Stomach (tissue), 9 donors: ENCODE results near the gene CHCHD6. TPM values are rescaled to one million over a fixed set of nuclear protein-coding genes. Genes with fewer than 3 reads are reported as not detected.

Source experiments
- DNase-seq, 2 donors: peaks; one replicate each; pipeline versions ENCODE4 v3.0.0 to v3.0.0-alpha.2; 2013 to 2019
- H3K27ac ChIP-seq, 5 donors: fragments of 200-600 bp in 4 of 5; sonication (generic) in 4 of 5; one replicate each; pipeline ENCODE4 v1.5.1; 2013 to 2019; ENCODE audit warnings: mild to moderate bottlenecking in 1 of 5, moderate library complexity in 1 of 5
- H3K27me3 ChIP-seq, 3 donors: fragments of 200-600 bp; sonication (generic); one replicate each; pipeline ENCODE4 v1.5.1; 2017 to 2019; ENCODE audit warnings: mixed run types in 1 of 3
- H3K36me3 ChIP-seq, 4 donors: fragments of 200-600 bp; sonication (generic); 1 replicate in 3 of 4; 2 replicates in 1 of 4; pipeline ENCODE4 v1.5.1; 2016 to 2019
- H3K4me1 ChIP-seq, 4 donors: fragments of 200-600 bp; sonication (generic); one replicate each; pipeline ENCODE4 v1.5.1; 2016 to 2019
- H3K4me3 ChIP-seq, 4 donors: fragments of 200-600 bp; sonication (generic) in 3 of 4; one replicate each; pipeline ENCODE4 v1.5.1; 2016 to 2019; ENCODE audit warnings: mild to moderate bottlenecking in 1 of 4
- H3K9me3 ChIP-seq, 4 donors: fragments of 200-600 bp; sonication (generic); one replicate each; pipeline ENCODE4 v1.5.1; 2016 to 2019
- CTCF ChIP-seq, 7 experiments: fragments of 450-650 bp in 4 of 7; fragments of 200-600 bp in 3 of 7; sonication (generic) in 3 of 7; IDR thresholded peaks; one replicate each; pipeline ENCODE4 v1.5.1; 2016 to 2019; ENCODE audit warnings: antibody characterized with exemption in 7 of 7, control low read depth in 2 of 7, mild to moderate bottlenecking in 1 of 7
- EP300 ChIP-seq: sonication (generic); formaldehyde crosslinking; IDR thresholded peaks from one replicate; pipeline ENCODE4 v1.6.1; 2017; ENCODE audit warnings: antibody characterized with exemption
- POLR2A ChIP-seq, 4 donors: fragments of 450-650 bp; IDR thresholded peaks; one replicate each; pipeline ENCODE4 v1.6.1; 2016; ENCODE audit warnings: antibody characterized with exemption in 4 of 4, control low read depth in 2 of 4, mild to moderate bottlenecking in 1 of 4, moderate library complexity in 1 of 4
- POLR2AphosphoS5 ChIP-seq, 3 donors: sonication (generic); formaldehyde crosslinking; IDR thresholded peaks; one replicate each; pipeline ENCODE4 v1.6.1; 2016; ENCODE audit warnings: antibody characterized with exemption in 3 of 3
- WGBS, 5 donors: extraction: QIAGEN DNeasy Blood & Tissue Kit in 3 of 5; methylation state at CpG; one replicate each; pipeline versions ENCODE4 v1.1.5 to v1.1.7; 2013 to 2018; 5-methylcytosine and 5-hydroxymethylcytosine counted together
- intact Hi-C: fragments of 100-400 bp; cut with DNase I; formaldehyde crosslinking; loops from one replicate; pipeline ENCODE4 v1.15.1; 2023; ENCODE audit warnings: low total_unique reads
- polyA plus RNA-seq, 3 donors: library from polyadenylated mRNA; stranded (reverse); fragments of 200-250 nt; gene quantifications; one replicate each; pipeline ENCODE4 v1.2.3, GENCODE V29; 2013
- total RNA-seq, 5 donors: library from RNA; depleted of rRNA; stranded (reverse); fragments of >200 nt; gene quantifications; one replicate each; pipeline versions ENCODE4 v1.1.0 to v1.2.3, GENCODE V29; 2014 to 2016
- donor health status: healthy with polysubstance abuse.
- donor health status: Bipolar disorder and iron deficiency.
- donor health status: healthy.

Gene CHCHD6
- total and polyA plus RNA-seq, 8 donors: 4.0 to 40.8 (median 11.9) TPM; not detected in 1

GRCh38 chr3:126954141-126954842, 250.3 kb downstream of the CHCHD6 start:
- intact Hi-C loops: no loop called here
- Histone ChIP-seq H3K9me3 (no peaks in the 10 kb centered on the region), H3K4me3 (no peak overlapping the region), H3K27ac (no peak overlapping the region), H3K27me3 (no peaks in the 10 kb centered on the region), H3K36me3 (peaks cover 0 to 5% (median 2%) of the 10 kb centered on the region in 4 donors), H3K4me1 (no peaks in the 10 kb centered on the region)
- no peak for TF ChIP-seq CTCF (IDR thresholded peaks at IDR 0.05)
- DNase-seq: no peak
- WGBS, 5 donors: 86 to 92% (median 89%) methylated on average over 10 of the region's 10 CpGs

- DNase-seq: no peak
- intact Hi-C loops: no loop called here
- 91 to 95% (median 92%) methylated on average over 15 of the region's 15 CpGs for WGBS, 5 donors
- Histone ChIP-seq H3K36me3 (no peaks in the 10 kb centered on the region), H3K27ac (no peak overlapping the region), H3K27me3 (no peaks in the 10 kb centered on the region), H3K4me3 (no peak overlapping the region), H3K9me3 (no peaks in the 10 kb centered on the region), H3K4me1 (peaks cover 0 to 3% (median under 1%) of the 10 kb centered on the region in 4 donors)
- no peak for TF ChIP-seq POLR2A (IDR thresholded peaks at IDR 0.05)
- no peak for TF ChIP-seq POLR2AphosphoS5 (IDR thresholded peaks at IDR 0.05)
- TF ChIP-seq EP300: no peak
- TF ChIP-seq CTCF (IDR thresholded peaks at IDR 0.05): no peak
Observed at GRCh38 chr3:126955004-126955790, 251.2 kb downstream of the CHCHD6 start.

GRCh38 chr3:126956361-126956760, 252.3 kb downstream of the CHCHD6 start:
- Histone ChIP-seq H3K36me3 (no peaks in the 10 kb centered on the region), H3K9me3 (no peaks in the 10 kb centered on the region), H3K4me1 (peaks cover 0 to 14% (median 8%) of the 10 kb centered on the region in 4 donors), H3K4me3 (no peak overlapping the region), H3K27ac (no peak overlapping the region), H3K27me3 (no peaks in the 10 kb centered on the region)
- no peak for TF ChIP-seq POLR2AphosphoS5 (IDR thresholded peaks at IDR 0.05)
- TF ChIP-seq POLR2A (IDR thresholded peaks at IDR 0.05): no peak
- TF ChIP-seq EP300: no peak
- no peak for TF ChIP-seq CTCF (IDR thresholded peaks at IDR 0.05)
- 35 to 65% (median 41%) methylated on average over 8 of the region's 8 CpGs for WGBS, 5 donors
- intact Hi-C loops: no loop called here
- DNase-seq: no peak

- no peak overlapping the region for H3K4me3 ChIP-seq
- H3K36me3 ChIP-seq: no peaks in the 10 kb centered on the region
- H3K27me3 ChIP-seq: no peaks in the 10 kb centered on the region
- TF ChIP-seq EP300: no peak
- TF ChIP-seq POLR2AphosphoS5 (IDR thresholded peaks at IDR 0.05): no peak
- intact Hi-C loops: no loop called here
- no peak for DNase-seq
- WGBS, 5 donors: 86 to 91% (median 87%) methylated on average over 21 to 23 of the region's 23 CpGs
- no peak overlapping the region for H3K27ac ChIP-seq
- H3K9me3 ChIP-seq: no peaks in the 10 kb centered on the region
- H3K4me1 ChIP-seq: peaks cover 0 to 21% (median 9%) of the 10 kb centered on the region in 4 donors
Observed at GRCh38 chr3:126956866-126957650, 253.0 kb downstream of the CHCHD6 start.
